HG02798 (cell line): ENCODE data around the gene TRIM24.
A peak's percentile ranks its signal among the peaks of the same experiment; 100 is the strongest.
"Not testable (repeated sequence)": the region's sequence is repeated elsewhere in the genome, so short reads cannot be mapped to it uniquely, and the experiment has no call there.

ENCODE experiments used
- ATAC-seq: cut with Tn5 transposase; IDR thresholded peaks from one replicate; pipeline ENCODE4 v1.9.1; 2021; ENCODE audit warnings: mild to moderate bottlenecking; ENCODE audit not compliant: unreplicated experiment, poor library complexity

The TRIM24 gene

DNA sequence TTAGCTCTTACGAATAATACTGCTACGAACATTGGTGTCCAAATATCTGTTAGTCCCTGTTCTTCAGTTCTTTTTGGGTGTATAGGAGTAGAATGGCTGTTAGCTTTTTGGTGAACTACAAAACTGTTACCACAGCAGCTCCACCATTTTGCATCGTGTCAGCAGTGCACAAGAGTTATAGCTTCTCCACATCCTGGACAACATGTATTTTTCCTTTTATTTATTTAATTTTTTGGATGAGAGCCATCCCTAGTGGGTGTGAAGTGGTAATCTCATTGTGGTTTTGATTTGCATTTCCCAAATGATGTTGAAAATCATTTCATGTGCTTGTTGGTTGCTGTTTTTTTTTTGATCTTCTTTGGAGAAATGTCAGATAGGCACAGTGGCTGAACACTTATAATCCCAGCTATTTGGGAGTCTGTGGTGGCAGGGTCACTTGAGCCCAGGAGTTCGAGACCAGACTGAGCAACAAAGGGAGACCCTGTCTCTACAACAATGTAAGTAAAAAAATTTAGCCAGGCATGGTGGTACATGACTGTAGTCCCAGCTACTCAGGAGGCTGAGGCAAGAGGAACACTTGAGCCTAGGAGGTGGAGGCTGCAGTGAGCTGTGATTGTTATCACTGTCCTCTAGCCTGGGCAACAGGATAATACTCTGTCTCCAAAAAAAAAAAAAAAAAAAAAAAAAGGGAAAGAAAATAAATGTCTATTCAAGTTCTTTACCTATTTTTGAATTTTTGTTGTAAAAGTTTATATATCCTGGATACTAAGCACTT, 31.7 kb downstream of the TRIM24 start:
- ATAC-seq: no peak

GRCh38 chr7:138492423-138492822, 32.4 kb downstream of the TRIM24 start:
- ATAC-seq: no peak

DNA sequence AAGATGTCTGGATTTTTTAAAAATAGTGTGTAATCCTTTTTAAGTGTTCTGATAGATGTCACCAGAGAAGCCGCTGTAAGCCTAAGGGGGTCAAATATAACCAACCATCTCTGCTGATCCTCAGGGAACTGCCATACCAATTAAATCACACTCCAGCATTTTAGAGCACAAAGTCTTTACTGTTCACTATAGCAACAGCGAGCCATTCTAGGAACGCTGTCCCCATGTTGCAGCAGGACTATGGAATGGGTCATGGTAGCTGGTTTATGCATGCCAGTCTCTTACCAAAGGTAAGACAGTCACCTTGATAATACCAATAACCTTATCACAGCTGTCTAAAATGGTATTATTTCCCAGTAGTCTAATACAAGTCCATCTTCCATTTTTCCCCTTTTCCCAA, 33.5 kb downstream of the TRIM24 start:
- ATAC-seq: no peak

DNA sequence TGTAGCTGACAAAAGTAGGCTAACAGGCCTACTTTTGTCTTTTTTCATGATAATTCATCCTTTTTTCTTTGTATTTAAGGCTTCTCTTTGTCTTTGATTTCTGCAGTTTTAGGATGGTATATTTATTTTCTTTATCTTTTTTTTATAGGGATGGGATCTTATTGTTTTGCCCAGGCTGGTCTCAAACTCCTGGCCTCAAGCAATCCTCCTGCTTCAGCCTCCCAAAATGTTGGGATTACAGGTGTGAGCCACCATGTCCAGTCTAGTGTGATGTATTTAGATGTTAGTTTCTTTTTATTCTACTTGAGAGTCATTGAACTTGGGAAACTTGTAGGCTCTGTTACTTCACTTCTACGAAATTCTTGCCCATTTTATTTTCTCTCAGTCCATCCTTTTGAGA, 35.4 kb downstream of the TRIM24 start:
- no peak for ATAC-seq

DNA sequence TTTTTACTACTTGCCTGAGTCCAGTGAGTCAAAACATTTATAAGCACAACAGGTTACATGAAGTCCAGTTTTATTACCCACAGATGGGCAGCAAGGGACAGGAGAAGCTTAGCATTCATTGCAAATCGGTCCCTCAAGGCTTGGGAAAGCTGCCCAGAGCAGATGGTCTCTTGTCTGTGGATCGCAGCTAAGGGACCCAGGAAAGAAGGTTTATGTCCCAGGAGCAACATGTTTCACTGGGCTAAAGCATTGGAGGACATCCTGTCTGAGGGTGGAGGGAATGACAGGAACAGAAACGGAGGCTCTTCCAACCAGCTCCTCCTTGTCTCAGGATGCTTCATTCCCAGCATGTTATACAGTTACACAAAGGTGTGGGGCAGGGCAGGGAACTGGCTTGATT, 39.3 kb downstream of the TRIM24 start:
- no peak for ATAC-seq

DNA sequence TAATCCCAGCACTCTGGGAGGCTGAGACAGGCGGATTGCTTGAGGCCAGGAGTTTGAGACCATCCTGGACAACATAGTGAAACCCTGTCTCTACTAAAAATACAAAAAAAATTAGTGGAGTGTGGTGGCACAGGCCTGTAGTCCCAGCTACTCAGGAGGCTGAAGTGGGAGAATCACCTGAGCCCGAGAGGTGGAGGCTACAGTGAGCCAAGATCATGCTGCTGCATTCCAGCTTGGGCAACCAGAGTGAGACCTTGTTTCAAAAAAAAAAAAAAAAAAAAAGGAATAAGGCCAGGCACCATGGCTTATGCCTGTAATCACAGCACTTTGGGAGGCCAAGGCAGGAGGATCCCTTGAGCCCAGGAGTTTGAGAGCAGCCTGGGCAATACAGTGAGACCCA, 40.2 kb downstream of the TRIM24 start:
- ATAC-seq: not testable (repeated sequence)

GRCh38 chr7:138500892-138501291, 40.8 kb downstream of the TRIM24 start:
- ATAC-seq: no peak

DNA sequence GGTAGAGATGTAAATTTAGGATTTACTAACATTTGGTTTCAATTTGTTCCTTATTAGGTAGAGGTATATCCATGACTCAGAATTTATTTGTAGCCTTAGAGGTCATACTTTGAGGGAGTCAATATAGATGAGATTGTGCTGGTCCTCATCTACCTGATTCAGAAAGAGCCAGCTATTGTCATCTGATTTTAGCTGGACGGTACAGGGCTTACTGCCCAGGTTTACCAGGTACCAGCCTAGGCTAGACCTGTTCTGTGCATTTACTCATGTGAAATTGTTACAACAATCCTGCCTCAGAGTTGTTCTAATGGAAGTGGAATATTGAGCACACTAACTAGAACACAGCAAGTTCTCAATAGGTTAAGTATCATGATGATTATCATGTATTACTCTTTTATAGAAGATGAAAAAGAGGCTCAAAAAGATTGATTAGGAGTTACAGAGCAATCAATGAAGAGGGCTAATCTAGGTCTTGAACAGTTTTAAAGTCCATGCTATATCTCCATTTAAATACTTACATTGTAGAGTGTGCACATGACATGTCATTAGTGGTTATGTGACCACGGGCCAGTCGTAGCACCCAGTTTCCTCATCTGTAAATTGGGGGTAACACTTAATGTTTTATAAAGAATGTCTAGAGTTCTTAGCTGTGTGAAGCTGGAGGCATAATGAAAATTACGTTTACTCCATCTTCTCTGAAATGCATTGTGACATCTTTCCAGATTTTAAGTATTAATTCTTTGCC, 42.1 kb downstream of the TRIM24 start:
- no peak for ATAC-seq

- ATAC-seq: no peak
Measured at GRCh38 chr7:138505361-138505873, 45.4 kb downstream of the TRIM24 start.

DNA sequence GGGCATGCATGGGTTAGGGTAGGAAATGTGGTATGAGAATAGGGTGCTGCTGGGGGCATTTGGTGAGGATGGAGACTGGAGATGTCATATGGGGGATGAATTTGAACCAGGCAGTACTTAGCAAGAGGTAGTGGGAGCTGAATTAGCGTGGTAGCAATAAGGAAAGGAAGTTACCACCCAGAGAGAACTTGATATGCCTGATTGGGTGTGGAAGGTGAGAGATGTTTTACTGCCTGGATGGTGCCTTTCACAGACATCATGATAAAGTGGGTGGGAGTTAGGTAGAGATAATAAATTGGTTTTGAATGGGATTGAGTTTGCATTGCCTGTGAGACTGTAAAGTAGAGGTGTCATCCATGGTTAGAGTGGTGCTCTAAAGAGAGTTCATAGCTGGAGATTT, 46.7 kb downstream of the TRIM24 start:
- no peak for ATAC-seq

GRCh38 chr7:138510003-138510402, 49.9 kb downstream of the TRIM24 start:
- no peak for ATAC-seq

GRCh38 chr7:138512092-138512858, 52.2 kb downstream of the TRIM24 start:
- ATAC-seq: no peak

GRCh38 chr7:138512885-138513284, 52.8 kb downstream of the TRIM24 start:
- ATAC-seq: no peak

DNA sequence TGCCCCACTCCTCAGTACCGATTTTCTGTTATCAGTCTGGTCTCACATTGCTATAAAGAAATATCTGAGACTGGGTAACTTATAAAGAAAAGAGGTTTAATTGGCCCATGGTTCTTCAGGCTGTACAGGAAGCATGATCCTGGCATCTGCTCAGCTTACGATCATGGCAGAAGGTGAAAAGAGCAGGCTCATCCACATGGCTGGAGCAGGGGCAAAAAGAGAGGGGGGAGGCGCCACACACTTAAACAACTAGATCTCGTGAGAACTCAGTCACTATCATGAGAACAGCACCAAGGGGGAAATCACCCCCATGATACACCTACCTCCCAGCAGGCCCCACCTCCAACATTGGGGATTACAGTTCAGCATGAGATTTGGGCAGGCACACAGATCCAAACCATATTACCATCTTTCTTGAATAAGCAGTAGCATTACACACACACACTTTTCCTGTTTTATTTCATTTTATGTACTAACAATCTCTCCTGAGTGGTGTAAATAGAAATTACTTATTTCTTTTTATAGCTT, 53.3 kb downstream of the TRIM24 start:
- ATAC-seq: no peak

DNA sequence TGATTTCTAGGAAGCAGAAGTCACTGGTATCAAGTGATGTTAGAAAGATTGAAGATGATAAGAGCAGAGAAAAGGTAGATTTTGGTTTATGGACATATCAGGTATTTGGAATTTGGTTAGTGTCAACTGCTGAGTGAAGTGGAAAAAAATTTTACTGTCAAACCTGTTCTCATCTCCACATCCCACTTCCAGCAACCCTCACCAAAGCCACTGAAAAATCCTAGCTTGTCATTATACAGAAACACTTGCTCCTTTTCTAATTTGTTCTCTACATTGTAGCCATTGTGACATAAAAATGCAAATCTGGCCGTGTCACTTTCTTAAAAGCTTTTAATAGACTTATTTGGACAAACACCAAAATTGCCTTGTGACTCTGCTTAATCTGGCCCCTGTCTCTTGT, 54.0 kb downstream of the TRIM24 start:
- ATAC-seq: no peak

DNA sequence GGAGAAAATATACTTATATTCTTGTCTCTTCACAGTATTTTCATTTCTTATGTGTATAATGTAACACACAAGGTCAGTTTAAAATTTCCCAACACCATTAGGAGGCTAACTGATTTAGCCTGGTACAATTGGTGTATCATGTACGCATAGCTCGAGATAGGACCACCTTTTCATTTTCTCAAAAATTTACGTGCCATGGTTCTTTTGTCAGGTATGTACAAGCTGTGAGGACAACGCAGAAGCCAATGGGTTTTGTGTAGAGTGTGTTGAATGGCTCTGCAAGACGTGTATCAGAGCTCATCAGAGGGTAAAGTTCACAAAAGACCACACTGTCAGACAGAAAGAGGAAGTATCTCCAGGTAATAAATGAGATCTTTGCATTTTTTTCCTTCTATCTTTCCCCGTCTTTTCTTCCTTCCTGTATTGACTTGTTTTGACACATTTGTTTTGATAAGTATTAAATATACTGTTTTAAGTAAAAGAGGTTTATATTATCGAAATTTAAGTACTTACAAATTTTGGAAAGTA, 55.0 kb downstream of the TRIM24 start:
- ATAC-seq: peak; percentile 61

DNA sequence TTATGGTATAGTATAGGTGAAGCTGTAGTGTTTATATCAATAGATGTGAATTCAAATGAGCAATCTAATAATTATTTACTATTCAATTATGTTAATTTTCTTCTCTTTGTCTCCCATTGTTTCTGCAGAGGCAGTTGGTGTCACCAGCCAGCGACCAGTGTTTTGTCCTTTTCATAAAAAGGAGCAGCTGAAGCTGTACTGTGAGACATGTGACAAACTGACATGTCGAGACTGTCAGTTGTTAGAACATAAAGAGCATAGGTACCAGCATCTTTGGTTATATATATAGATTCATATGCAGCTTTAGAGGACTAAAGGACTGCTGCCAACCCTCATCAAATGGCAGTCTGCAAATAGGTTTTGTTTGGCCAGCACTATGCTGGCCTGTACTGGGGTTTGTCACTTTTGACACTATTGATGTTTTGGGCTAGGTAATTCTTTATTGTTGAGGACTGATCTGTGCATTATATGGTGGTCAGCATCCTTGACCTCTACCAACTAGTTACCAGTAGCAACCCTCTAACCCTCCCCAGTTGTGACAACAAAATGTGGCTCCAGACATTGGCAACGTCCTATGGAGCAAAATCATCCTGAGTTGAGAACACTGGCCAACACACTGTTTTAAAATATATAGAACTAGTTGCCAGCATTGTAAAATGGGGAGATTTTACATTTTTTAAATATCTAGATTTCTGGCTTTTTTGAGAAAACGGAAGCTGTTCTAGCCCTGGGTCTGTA, 59.2 kb downstream of the TRIM24 start:
- no peak for ATAC-seq

GRCh38 chr7:138520742-138521141, 60.7 kb downstream of the TRIM24 start:
- ATAC-seq: no peak

GRCh38 chr7:138521837-138522461, 61.9 kb downstream of the TRIM24 start:
- no peak for ATAC-seq
